ENCODE data around the gene RNF227.

DNA sequence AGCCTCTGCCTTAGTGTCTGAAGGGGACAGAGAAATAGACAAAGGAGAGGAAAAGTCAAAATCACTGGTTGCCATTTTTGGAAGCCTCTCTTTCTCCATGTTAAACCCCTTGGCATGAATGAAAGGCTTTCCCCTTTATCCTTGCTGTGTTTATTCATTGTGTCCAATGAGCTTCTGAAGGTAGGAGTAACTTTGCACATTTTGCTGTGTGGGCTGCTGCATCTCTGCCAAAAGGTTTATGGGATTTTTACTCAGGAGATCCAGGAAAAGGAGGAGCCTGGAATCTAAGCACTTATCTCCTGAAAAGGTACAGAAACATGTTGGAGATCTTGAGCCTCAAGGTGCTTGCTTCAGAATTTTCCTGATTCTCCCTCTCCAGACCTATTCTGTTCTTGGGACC lies 19.8 kb upstream of the RNF227 start:
- TF ChIP-seq, protein P1, sequence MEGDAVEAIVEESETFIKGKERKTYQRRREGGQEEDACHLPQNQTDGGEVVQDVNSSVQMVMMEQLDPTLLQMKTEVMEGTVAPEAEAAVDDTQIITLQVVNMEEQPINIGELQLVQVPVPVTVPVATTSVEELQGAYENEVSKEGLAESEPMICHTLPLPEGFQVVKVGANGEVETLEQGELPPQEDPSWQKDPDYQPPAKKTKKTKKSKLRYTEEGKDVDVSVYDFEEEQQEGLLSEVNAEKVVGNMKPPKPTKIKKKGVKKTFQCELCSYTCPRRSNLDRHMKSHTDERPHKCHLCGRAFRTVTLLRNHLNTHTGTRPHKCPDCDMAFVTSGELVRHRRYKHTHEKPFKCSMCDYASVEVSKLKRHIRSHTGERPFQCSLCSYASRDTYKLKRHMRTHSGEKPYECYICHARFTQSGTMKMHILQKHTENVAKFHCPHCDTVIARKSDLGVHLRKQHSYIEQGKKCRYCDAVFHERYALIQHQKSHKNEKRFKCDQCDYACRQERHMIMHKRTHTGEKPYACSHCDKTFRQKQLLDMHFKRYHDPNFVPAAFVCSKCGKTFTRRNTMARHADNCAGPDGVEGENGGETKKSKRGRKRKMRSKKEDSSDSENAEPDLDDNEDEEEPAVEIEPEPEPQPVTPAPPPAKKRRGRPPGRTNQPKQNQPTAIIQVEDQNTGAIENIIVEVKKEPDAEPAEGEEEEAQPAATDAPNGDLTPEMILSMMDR (conservative IDR thresholded peaks at IDR 0.05; ENCODE audit: low read depth, low read length) = no peak
- TF ChIP-seq EZH2 (IDR thresholded peaks at IDR 0.05; ENCODE audit: low read length, unreplicated experiment) = no peak
